HUES6 (cell line): ENCODE results near the gene CDON.

Experiments used
- H3K27ac ChIP-seq: 2 replicates; pipeline ENCODE4 v1.7.0; 2013; ENCODE audit warnings: low read depth, mild to moderate bottlenecking, low read length, inconsistent platforms
- H3K27me3 ChIP-seq: 2 replicates; pipeline ENCODE4 v1.6.1; 2013; ENCODE audit warnings: low read length; ENCODE audit not compliant: control insufficient read depth, insufficient read depth
- H3K36me3 ChIP-seq: 2 replicates; pipeline ENCODE4 v1.6.1; 2013; ENCODE audit warnings: low read length; ENCODE audit not compliant: control insufficient read depth, insufficient read depth
- H3K4me1 ChIP-seq: 2 replicates; pipeline ENCODE4 v1.6.1; 2013; ENCODE audit warnings: low read length; ENCODE audit not compliant: control insufficient read depth, insufficient read depth
- H3K4me3 ChIP-seq: 2 replicates; pipeline ENCODE4 v1.5.1; 2013; ENCODE audit warnings: low read depth, low read length
- H3K9ac ChIP-seq: one replicate; pipeline ENCODE4 v1.6.1; 2013; ENCODE audit warnings: mild to moderate bottlenecking, low read length
- H3K9me3 ChIP-seq: 2 replicates; pipeline ENCODE4 v1.6.1; 2013; ENCODE audit warnings: low read depth, low read length; ENCODE audit not compliant: control insufficient read depth, insufficient read depth

Gene CDON

GRCh38 chr11:125948278-125949051 lies 114.2 kb downstream of the CDON start:
- Histone ChIP-seq H3K4me3 (no peak overlapping the region), H3K4me1 (peaks cover 5% of the 10 kb centered on the region; the same call in 1 of the 2 replicates), H3K36me3 (no peaks in the 10 kb centered on the region), H3K27ac (no peak overlapping the region), H3K9ac (no peak overlapping the region), H3K9me3 (no peaks in the 10 kb centered on the region), H3K27me3 (no peaks in the 10 kb centered on the region)

GRCh38 chr11:125947419-125948277 lies 115.0 kb downstream of the CDON start:
- H3K9ac ChIP-seq = no peak overlapping the region
- no peaks in the 10 kb centered on the region for H3K9me3 ChIP-seq
- H3K36me3 ChIP-seq = no peaks in the 10 kb centered on the region
- H3K4me1 ChIP-seq = peaks cover 5% of the 10 kb centered on the region; the same call in 1 of the 2 replicates
- H3K27me3 ChIP-seq = no peaks in the 10 kb centered on the region
- no peak overlapping the region for H3K27ac ChIP-seq
- H3K4me3 ChIP-seq = no peak overlapping the region

GRCh38 chr11:125946712-125947418 lies 115.8 kb downstream of the CDON start:
- Histone ChIP-seq H3K36me3 (no peaks in the 10 kb centered on the region), H3K4me1 (peaks cover 10% of the 10 kb centered on the region), H3K27me3 (no peaks in the 10 kb centered on the region), H3K27ac (no peak overlapping the region), H3K9ac (no peak overlapping the region), H3K9me3 (no peaks in the 10 kb centered on the region), H3K4me3 (no peak overlapping the region)

- H3K27me3 ChIP-seq = no peaks in the 10 kb centered on the region
- no peak within 1 kb of the TSS for H3K4me3 ChIP-seq
- H3K27ac ChIP-seq = no peak within 1 kb of the TSS
- H3K9me3 ChIP-seq = no peaks in the 10 kb centered on the region
- H3K4me1 ChIP-seq = peaks cover 16% of the 10 kb centered on the region
- no peak within 1 kb of the TSS for H3K9ac ChIP-seq
- no peaks in the 10 kb centered on the region for H3K36me3 ChIP-seq
Measured at GRCh38 chr11:125945797-125946520, 116.7 kb downstream of the CDON start, which contains the start of gene VSIG10L2. TSS of gene VSIG10L2 (plus strand) at chr11:125946044. CDS start at chr11:125946056, 12 bp downstream.

GRCh38 chr11:125945011-125945796 lies 117.5 kb downstream of the CDON start:
- no peaks in the 10 kb centered on the region for H3K27me3 ChIP-seq
- H3K27ac ChIP-seq = no peak overlapping the region
- peaks cover 16% of the 10 kb centered on the region for H3K4me1 ChIP-seq
- H3K9me3 ChIP-seq = no peaks in the 10 kb centered on the region
- no peak overlapping the region for H3K9ac ChIP-seq
- H3K36me3 ChIP-seq = no peaks in the 10 kb centered on the region
- H3K4me3 ChIP-seq = no peak overlapping the region

GRCh38 chr11:125944350-125945010 lies 118.2 kb downstream of the CDON start:
- peaks cover 16% of the 10 kb centered on the region for H3K4me1 ChIP-seq
- H3K36me3 ChIP-seq = no peaks in the 10 kb centered on the region

GRCh38 chr11:125943661-125944349 lies 118.9 kb downstream of the CDON start:
- Histone ChIP-seq H3K9me3 (no peaks in the 10 kb centered on the region), H3K27me3 (no peaks in the 10 kb centered on the region), H3K4me1 (peaks cover 19% of the 10 kb centered on the region), H3K9ac (no peak overlapping the region), H3K4me3 (no peak overlapping the region), H3K27ac (no peak overlapping the region), H3K36me3 (no peaks in the 10 kb centered on the region)

More at GRCh38 chr11:125944350-125945010, 118.2 kb downstream of the CDON start:
- Histone ChIP-seq H3K9me3 (no peaks in the 10 kb centered on the region), H3K4me3 (no peak overlapping the region), H3K9ac (no peak overlapping the region), H3K27ac (no peak overlapping the region), H3K27me3 (no peaks in the 10 kb centered on the region)

GRCh38 chr11:125942771-125943428 lies 119.8 kb downstream of the CDON start:
- no peak overlapping the region for H3K9ac ChIP-seq
- H3K27ac ChIP-seq = no peak overlapping the region
- no peak overlapping the region for H3K4me3 ChIP-seq
- no peaks in the 10 kb centered on the region for H3K36me3 ChIP-seq
- H3K9me3 ChIP-seq = no peaks in the 10 kb centered on the region
- H3K4me1 ChIP-seq = peaks cover 23% of the 10 kb centered on the region
- no peaks in the 10 kb centered on the region for H3K27me3 ChIP-seq
